Nucleus accumbens (tissue), 56 donors: Measurements from ENCODE around the gene PSMC3.

ENCODE experiments used
- DNase-seq, 56 donors: peaks; one replicate each; lab custom pipeline; 2025; lab: John Stamatoyannopoulos, UW

Gene PSMC3

DNA sequence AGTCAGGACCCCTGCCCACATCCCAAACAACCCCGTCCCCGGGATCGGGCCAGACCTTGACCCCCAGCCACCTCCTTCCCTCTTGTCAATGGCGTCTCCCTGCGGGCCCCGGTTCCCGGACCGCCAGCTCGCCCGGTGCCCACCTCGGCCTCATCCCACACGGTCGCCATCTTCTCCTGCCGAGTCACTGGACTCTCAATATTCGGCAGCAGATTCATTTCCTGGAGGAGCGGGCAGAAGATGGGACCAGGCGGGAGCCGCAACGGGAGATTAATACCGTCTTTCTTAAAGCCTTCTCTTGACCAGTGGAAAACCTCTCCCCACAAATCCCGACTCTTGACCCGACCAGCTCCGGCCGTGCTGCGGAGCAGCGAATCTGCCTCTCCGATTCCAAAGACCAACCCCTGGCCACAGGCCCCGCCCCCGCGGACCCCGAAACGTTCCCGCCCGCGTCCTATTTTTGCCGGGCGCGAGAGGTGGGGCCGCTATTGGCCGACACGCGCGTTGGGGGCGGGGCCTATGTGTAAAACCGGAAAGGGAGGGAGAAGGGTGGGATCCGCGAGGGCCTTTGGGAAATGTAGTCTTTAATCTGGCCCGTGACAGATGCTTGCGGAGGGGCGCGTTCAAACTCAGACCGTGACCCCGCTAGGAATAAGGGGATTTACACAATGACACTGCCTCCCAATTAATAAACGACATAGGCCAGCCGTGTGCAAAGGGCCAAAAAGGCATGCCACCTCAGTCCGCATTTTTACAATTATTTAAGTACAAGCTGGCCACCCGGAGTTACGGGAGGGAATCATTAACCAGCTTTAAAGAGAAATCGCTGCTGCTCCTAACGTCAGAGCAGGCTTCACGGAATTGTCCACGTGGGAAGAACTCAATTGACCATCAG lies at the start of gene PSMC3:
TSS of gene PSMC3 (minus strand) at position 378 of the 895 bp plus-strand sequence. CDS start at position 218, 160 bp downstream.
- DNase-seq, result peak; percentile 56 to 99 (median 96)

DNA sequence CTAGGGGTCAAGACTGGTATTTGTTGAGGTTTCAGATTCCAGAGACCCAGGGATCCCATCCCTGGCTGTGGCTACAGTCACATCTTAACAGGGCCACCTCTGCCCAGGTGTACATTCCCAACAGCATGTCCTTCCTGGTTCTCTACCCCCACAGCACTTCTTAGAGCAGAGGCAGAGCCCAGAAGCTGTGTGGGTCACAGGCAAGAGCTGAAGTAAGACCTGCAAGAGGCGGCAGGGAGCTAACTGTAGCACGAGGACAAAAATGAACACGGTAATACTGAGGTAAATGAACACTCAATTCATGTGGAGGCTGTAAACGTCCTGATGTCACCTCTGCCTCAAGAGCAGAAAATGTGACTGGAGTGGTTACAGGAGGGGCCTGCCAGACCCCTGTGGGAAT lies 44.4 kb upstream of the PSMC3 start:
- no peak for DNase-seq

GRCh38 chr11:47469361-47470179 lies 43.3 kb upstream of the PSMC3 start:
- no peak for DNase-seq

- peak in 1 of 56 donors; percentile 13 for DNase-seq
Observed at GRCh38 chr11:47468598-47469214, 42.5 kb upstream of the PSMC3 start.

DNA sequence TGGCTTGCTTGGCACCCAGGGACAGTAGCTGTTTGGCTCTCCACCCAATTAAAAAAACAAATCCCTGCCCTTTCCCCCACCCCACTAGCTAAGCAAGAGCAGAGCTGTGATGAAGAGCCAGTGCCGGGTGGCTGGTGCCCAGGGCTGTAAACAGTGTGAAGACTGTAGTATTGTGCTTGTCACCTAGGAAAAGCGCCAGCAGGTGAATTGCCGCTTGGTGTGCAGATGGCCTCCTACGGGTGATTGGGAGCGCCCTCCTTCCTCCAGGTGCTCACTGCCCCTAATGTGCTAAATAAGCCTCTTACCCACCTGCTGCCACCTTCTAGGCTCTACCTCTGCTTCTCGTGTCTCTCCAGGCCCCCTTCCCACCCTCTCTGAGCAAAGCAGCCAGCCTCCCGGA lies 41.1 kb upstream of the PSMC3 start:
- DNase-seq, result peak in 8 of 56 donors; percentile 8 to 49 (median 18)

DNA sequence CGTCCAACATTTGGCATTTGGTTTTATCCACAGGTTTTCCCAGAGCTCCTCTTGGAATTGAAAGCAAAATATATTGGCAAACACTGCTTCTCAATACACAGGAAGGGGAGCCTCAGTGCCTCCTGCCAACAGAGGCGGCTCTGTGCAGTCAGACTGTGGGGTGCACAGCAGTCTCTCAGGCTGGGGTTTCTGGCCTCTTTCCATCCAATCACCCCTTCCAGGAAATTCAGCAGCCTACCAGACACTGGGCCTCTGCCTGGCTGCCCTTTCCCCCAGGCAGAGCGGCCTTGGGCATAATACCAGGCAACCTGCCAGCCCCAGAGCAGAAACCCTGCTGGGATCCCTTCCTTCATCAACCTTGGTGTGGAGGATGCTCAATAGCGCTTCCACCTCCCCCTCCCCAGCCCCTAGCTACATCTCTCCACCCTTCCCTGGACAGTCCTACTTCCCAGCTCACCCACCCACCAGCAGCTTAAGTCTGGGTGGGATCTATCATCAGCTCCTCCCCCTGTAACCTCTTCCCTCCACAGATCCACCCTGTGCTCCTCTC lies 40.5 kb upstream of the PSMC3 start:
- peak in 52 of 56 donors; percentile 9 to 87 (median 64) for DNase-seq

GRCh38 chr11:47466201-47466600 lies 40.0 kb upstream of the PSMC3 start:
- no peak for DNase-seq

- no peak for DNase-seq
Observed at GRCh38 chr11:47464483-47464882, 38.2 kb upstream of the PSMC3 start.

- DNase-seq, result no peak
Observed at GRCh38 chr11:47461876-47462275, 35.6 kb upstream of the PSMC3 start.

DNA sequence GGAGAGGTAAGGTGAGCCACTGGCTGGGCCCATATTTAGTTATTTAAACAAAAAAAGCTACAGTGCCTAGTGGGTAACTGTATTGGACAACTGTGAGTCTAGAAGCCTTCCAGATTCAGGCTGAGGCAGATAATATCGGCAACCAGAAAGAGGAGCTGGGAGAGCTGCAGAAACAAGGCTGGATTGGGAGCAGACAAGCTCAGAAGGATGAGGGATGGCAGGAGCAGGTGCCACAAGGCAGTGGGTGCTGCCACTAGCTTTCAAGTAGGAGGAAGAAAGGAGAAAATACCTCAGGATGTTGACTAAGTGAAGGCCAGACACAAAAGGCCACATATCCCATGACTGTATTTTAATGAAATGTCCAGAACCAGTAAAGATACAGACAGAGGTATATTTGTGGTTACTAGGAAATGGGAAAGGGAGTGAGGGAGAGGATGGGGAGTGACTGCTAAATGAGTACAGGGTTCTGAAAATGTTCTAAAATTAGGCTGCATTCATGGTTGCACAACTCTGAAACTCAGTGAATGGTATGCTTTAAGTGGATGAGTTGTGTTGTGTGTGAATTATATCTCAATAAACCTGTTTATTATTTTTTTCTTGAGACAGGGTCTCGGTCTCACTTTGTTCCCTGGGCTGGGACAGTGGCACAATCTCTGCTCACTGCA lies 34.5 kb upstream of the PSMC3 start:
- DNase-seq, result peak in 4 of 56 donors; percentile 7 to 16 (median 10)

DNA sequence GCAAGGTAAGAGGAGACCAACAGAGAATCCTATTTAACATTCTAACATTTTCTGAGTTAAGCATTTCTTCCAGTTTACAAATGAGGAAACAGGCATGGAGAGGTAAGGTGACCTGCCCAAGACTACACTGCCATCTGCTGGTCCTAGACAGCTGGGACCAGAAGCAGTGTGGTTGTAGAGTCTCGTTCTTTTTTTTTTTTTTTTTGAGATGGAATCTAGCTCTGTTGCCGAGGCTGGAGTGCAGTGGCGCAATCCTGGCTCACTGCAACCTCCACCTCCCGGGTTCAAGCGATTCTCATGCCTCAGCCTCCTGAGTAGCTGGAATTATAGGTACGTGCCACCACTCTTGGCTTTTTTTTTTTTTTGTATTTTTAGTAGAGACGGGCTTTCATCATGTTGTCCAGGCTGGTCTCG lies 28.0 kb upstream of the PSMC3 start:
- DNase-seq, result peak in 44 of 56 donors; percentile 4 to 82 (median 31)

- no peak for DNase-seq
Observed at GRCh38 chr11:47453365-47453764, 27.1 kb upstream of the PSMC3 start.

- DNase-seq, result no peak
Observed at GRCh38 chr11:47451990-47452389, 25.8 kb upstream of the PSMC3 start.

GRCh38 chr11:47451436-47451835 lies 25.2 kb upstream of the PSMC3 start:
- DNase-seq, result no peak

DNA sequence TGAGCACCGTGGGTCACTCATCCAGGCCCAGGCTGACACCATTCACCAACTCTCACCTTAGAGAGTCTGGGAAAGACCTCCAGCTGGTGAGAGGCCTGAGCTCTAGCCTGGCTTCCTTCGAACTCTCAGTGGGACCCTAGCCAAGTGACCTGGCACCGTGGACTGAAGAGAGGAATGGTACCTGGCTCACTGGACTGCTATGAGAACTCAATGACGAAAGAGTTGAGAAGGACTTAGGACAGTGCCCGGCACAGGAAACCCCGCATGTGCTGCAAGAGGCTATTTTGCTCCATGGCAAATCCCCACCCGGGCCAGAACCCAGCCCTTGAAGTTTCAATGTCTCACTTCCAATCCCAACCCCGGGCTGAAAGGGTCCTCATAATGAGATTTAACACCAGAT lies 23.3 kb upstream of the PSMC3 start:
- DNase-seq, result no peak

- no peak for DNase-seq
Observed at GRCh38 chr11:47448566-47449427, 22.6 kb upstream of the PSMC3 start, which contains the start of gene RAPSN. Gene RAPSN (minus strand): TSS chr11:47449136. CDS start chr11:47448964, 172 bp downstream.

- DNase-seq, result no peak
Observed at GRCh38 chr11:47447906-47448305, 21.7 kb upstream of the PSMC3 start.

GRCh38 chr11:47446833-47447232 lies 20.6 kb upstream of the PSMC3 start:
- DNase-seq, result no peak

- DNase-seq, result no peak
Observed at GRCh38 chr11:47445840-47446239, 19.6 kb upstream of the PSMC3 start.
